Esophagus squamous epithelium (tissue), 4 donors: Measurements from ENCODE around the gene ADGRL1.

Source experiments
- POLR2A ChIP-seq, 4 donors: fragments of 450-650 bp; IDR thresholded peaks; one replicate each; pipeline ENCODE4 v1.6.1; 2017; ENCODE audit warnings: antibody characterized with exemption in 4 of 4, mild to moderate bottlenecking in 4 of 4, moderate library complexity in 3 of 4
- TF ChIP-seq, protein P1 (sequence below), 6 experiments: fragments of 450-650 bp in 4 of 6; fragments of 200-600 bp in 2 of 6; sonication (generic) in 2 of 6; IDR thresholded peaks; one replicate each; pipeline ENCODE4 v1.5.1; 2016 to 2019; ENCODE audit warnings: antibody characterized with exemption in 6 of 6, mild to moderate bottlenecking in 4 of 6, moderate library complexity in 4 of 6

DNA sequence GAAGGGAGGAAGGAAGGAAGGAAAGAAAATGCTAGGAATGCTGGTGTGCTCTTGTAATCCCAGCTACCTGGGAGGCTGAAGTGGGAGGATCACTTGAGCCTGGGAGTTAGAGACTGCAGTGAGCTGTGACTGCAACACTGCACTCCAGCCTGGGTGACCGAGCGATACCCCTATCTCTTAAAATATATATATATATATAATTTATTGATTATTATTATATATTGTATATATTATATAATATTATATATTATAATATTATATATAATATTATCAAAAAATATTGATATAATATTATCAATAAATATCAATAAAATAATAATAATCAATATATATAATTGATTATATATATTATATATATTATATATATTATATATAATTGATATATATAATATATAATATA, 8.6 kb upstream of the ADGRL1 start:
- TF ChIP-seq, protein P1, sequence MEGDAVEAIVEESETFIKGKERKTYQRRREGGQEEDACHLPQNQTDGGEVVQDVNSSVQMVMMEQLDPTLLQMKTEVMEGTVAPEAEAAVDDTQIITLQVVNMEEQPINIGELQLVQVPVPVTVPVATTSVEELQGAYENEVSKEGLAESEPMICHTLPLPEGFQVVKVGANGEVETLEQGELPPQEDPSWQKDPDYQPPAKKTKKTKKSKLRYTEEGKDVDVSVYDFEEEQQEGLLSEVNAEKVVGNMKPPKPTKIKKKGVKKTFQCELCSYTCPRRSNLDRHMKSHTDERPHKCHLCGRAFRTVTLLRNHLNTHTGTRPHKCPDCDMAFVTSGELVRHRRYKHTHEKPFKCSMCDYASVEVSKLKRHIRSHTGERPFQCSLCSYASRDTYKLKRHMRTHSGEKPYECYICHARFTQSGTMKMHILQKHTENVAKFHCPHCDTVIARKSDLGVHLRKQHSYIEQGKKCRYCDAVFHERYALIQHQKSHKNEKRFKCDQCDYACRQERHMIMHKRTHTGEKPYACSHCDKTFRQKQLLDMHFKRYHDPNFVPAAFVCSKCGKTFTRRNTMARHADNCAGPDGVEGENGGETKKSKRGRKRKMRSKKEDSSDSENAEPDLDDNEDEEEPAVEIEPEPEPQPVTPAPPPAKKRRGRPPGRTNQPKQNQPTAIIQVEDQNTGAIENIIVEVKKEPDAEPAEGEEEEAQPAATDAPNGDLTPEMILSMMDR (IDR thresholded peaks at IDR 0.05) = no peak
- no peak for TF ChIP-seq POLR2A (IDR thresholded peaks at IDR 0.05)
